Mesendoderm (in vitro differentiated cells): ENCODE data around the gene ASTN2.

Experiments
- DNase-seq: peaks from one replicate; pipeline ENCODE4 v3.0.0; 2013
- H2AK5ac ChIP-seq: 2 replicates; pipeline ENCODE4 v1.6.1; 2013; ENCODE audit warnings: low read length, inconsistent platforms
- H2BK120ac ChIP-seq: 2 replicates; pipeline ENCODE4 v1.6.1; 2013; ENCODE audit warnings: low read depth, mild to moderate bottlenecking, low read length, moderate library complexity, mixed read lengths
- H2BK15ac ChIP-seq: replicated peaks from 2 replicates; pipeline ENCODE4 v1.6.1; 2013; ENCODE audit warnings: low read depth, mild to moderate bottlenecking, moderate library complexity
- H2BK5ac ChIP-seq: 2 replicates; pipeline ENCODE4 v1.6.1; 2013; ENCODE audit warnings: low read length, inconsistent platforms
- H3K18ac ChIP-seq: 2 replicates; pipeline ENCODE4 v1.6.1; 2013; ENCODE audit warnings: mild to moderate bottlenecking, low read length, mixed read lengths
- H3K23ac ChIP-seq: one replicate; pipeline ENCODE4 v1.6.1; 2013; ENCODE audit warnings: low read length
- H3K27ac ChIP-seq: 2 replicates; pipeline ENCODE4 v1.5.1; 2013; ENCODE audit warnings: low read depth, mild to moderate bottlenecking, inconsistent platforms, low read length, moderate library complexity
- H3K27me3 ChIP-seq: 2 replicates; pipeline ENCODE4 v1.6.1; 2013; ENCODE audit warnings: low read length, control low read depth, mild to moderate bottlenecking, inconsistent platforms; ENCODE audit not compliant: insufficient read depth, poor library complexity
- H3K36me3 ChIP-seq: 2 replicates; pipeline ENCODE4 v1.6.1; 2013; ENCODE audit warnings: low read length, inconsistent platforms; ENCODE audit not compliant: control insufficient read depth, insufficient read depth
- H3K4ac ChIP-seq: one replicate; pipeline ENCODE4 v1.6.1; 2013; ENCODE audit warnings: low read depth, mild to moderate bottlenecking, low read length, moderate library complexity
- H3K4me1 ChIP-seq: 2 replicates; pipeline ENCODE4 v1.6.1; 2013; ENCODE audit warnings: low read depth, low read length, inconsistent platforms; ENCODE audit not compliant: control insufficient read depth
- H3K4me2 ChIP-seq: 2 replicates; pipeline ENCODE4 v1.6.1; 2013; ENCODE audit warnings: low read length
- H3K4me3 ChIP-seq: 2 replicates; pipeline ENCODE4 v1.5.1; 2013; ENCODE audit warnings: mild to moderate bottlenecking, low read length
- H3K56ac ChIP-seq: one replicate; pipeline ENCODE4 v1.6.1; 2013; ENCODE audit warnings: low read length
- H3K79me1 ChIP-seq: 2 replicates; pipeline ENCODE4 v1.6.1; 2013; ENCODE audit warnings: low read length, inconsistent platforms
- H3K79me2 ChIP-seq: 2 replicates; pipeline ENCODE4 v1.6.1; 2013; ENCODE audit warnings: mild to moderate bottlenecking, low read length; ENCODE audit not compliant: control insufficient read depth, insufficient read depth
- H3K9ac ChIP-seq: 2 replicates; pipeline ENCODE4 v1.6.1; 2013; ENCODE audit warnings: low read length, inconsistent platforms
- H4K5ac ChIP-seq: one replicate; pipeline ENCODE4 v1.6.1; 2013; ENCODE audit warnings: low read length
- H4K8ac ChIP-seq: one replicate; pipeline ENCODE4 v1.6.1; 2013; ENCODE audit warnings: low read depth, mild to moderate bottlenecking, control low read depth, low read length, moderate library complexity
- whole genome bisulfite sequencing: extraction: QIAGEN DNeasy Blood & Tissue Kit; methylation state at CpG from one replicate; pipeline ENCODE4 v1.1.7; 2013; ENCODE audit warnings: low lambda C conversion rate, missing lambda C conversion rate; ENCODE audit not compliant: insufficient coverage; ENCODE audit errors: extremely low coverage; 5-methylcytosine and 5-hydroxymethylcytosine counted together

The ASTN2 gene

DNA sequence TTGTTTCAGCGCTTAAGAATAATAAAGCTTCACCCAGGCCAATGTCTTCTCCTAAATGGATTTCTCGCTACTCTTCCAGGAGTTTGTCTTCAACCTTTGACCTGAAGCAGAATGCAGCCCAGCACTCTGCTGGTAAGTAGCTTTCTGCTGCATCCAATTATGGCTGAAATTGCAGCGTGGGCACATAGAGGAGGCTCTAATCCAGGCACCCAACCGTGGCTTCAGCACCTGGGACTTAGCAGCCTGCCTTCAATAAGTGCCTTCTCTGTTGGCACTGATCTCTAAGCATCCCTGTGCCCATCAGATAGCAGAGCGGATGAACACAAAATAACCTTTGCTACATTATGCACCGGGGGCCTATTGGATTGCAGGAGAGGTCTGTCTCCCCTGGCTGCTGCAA lies 622.6 kb downstream of the ASTN2 start:
- H3K79me2 ChIP-seq: no peaks in the 10 kb centered on the region
- WGBS: no CpG with 5 or more reads among the region's 6 CpGs
- H3K4me1 ChIP-seq: no peaks in the 10 kb centered on the region
- no peak overlapping the region for H2BK5ac ChIP-seq
- H2BK15ac ChIP-seq: no peak overlapping the region
- no peak overlapping the region for H3K23ac ChIP-seq
- H3K4me2 ChIP-seq: no peak overlapping the region
- DNase-seq: peak; percentile 19
- H3K27me3 ChIP-seq: no peaks in the 10 kb centered on the region
- H3K79me1 ChIP-seq: no peaks in the 10 kb centered on the region
- H4K8ac ChIP-seq: no peak overlapping the region
- H3K18ac ChIP-seq: no peak overlapping the region
- no peak overlapping the region for H2BK120ac ChIP-seq
- H3K4ac ChIP-seq: no peak overlapping the region
- no peak overlapping the region for H3K27ac ChIP-seq
- H2AK5ac ChIP-seq: no peak overlapping the region
- H3K36me3 ChIP-seq: no peaks in the 10 kb centered on the region
- H3K9ac ChIP-seq: no peak overlapping the region
- H3K4me3 ChIP-seq: no peak overlapping the region
- H3K56ac ChIP-seq: no peak overlapping the region
- no peak overlapping the region for H4K5ac ChIP-seq

DNA sequence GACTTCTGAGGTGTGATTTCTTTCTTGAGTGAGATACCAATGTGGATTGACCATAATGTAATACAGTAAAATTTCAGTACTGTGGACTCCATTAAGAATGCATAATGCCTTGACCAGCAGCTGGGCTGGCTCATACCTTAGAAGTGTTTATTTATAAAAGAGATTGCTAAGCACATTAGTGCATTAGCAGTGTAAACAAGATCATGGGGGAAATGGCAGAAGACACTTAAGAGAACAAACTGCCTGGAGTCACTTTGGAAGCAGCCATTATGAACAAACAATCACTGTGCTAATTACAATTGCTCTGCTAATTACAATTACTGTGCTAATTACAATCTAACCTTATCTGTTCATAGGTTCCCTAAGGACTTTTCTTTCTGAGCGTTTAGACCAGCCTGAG lies 623.5 kb downstream of the ASTN2 start:
- H3K4ac ChIP-seq: no peak overlapping the region
- no peak overlapping the region for H3K4me3 ChIP-seq
- no peak overlapping the region for H3K56ac ChIP-seq
- H3K4me2 ChIP-seq: no peak overlapping the region
- H3K79me2 ChIP-seq: no peaks in the 10 kb centered on the region
- no peak overlapping the region for H3K9ac ChIP-seq
- no peaks in the 10 kb centered on the region for H3K79me1 ChIP-seq
- no peak overlapping the region for H2BK5ac ChIP-seq
- H2AK5ac ChIP-seq: no peak overlapping the region
- H3K23ac ChIP-seq: no peak overlapping the region
- H2BK15ac ChIP-seq: no peak overlapping the region
- no peaks in the 10 kb centered on the region for H3K36me3 ChIP-seq
- DNase-seq: peak; percentile 57
- whole genome bisulfite sequencing: no CpG with 5 or more reads among the region's 1 CpG
- H3K27me3 ChIP-seq: no peaks in the 10 kb centered on the region
- no peak overlapping the region for H2BK120ac ChIP-seq
- H3K4me1 ChIP-seq: no peaks in the 10 kb centered on the region
- no peak overlapping the region for H4K5ac ChIP-seq
- H4K8ac ChIP-seq: no peak overlapping the region
- no peak overlapping the region for H3K27ac ChIP-seq
- no peak overlapping the region for H3K18ac ChIP-seq

GRCh38 chr9:116789081-116789480 lies 625.8 kb downstream of the ASTN2 start:
- Histone ChIP-seq H3K4ac (no peak overlapping the region), H3K18ac (no peak overlapping the region), H2AK5ac (no peak overlapping the region), H3K4me3 (no peak overlapping the region), H4K8ac (no peak overlapping the region), H2BK15ac (no peak overlapping the region), H3K27me3 (no peaks in the 10 kb centered on the region), H2BK5ac (no peak overlapping the region), H3K56ac (no peak overlapping the region), H3K4me1 (no peaks in the 10 kb centered on the region), H3K9ac (no peak overlapping the region), H4K5ac (no peak overlapping the region), H3K23ac (no peak overlapping the region), H3K79me2 (no peaks in the 10 kb centered on the region), H3K27ac (no peak overlapping the region), H3K4me2 (no peak overlapping the region), H3K36me3 (no peaks in the 10 kb centered on the region), H2BK120ac (no peak overlapping the region), H3K79me1 (no peaks in the 10 kb centered on the region)
- no CpG with 5 or more reads among the region's 3 CpGs for WGBS
- DNase-seq: peak; percentile 65

DNA sequence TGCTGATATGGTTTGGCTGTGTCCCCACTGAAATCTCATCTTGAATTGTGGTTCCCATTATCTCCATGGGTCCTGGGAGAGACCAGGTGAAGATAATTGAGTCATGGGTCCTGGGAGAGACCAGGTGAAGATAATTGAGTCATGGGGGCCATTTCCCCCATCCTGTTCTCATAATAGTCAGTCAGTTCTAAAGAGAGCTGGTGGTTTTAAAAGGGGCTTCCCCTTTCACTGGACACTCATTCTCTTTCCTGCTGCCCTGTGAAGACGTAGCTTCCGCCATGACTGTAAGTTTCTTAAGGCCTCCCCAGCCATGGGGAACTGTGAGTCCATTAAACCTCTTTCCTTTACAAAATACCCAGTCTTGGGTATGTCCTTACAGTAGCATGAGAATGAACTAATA lies 628.1 kb downstream of the ASTN2 start:
- H3K79me2 ChIP-seq: no peaks in the 10 kb centered on the region
- no peaks in the 10 kb centered on the region for H3K36me3 ChIP-seq
- H3K4me3 ChIP-seq: no peak overlapping the region
- H3K23ac ChIP-seq: no peak overlapping the region
- H3K18ac ChIP-seq: no peak overlapping the region
- no peaks in the 10 kb centered on the region for H3K4me1 ChIP-seq
- no peaks in the 10 kb centered on the region for H3K27me3 ChIP-seq
- no peak overlapping the region for H3K4ac ChIP-seq
- no CpG with 5 or more reads among the region's 2 CpGs for WGBS
- H4K5ac ChIP-seq: no peak overlapping the region
- H3K4me2 ChIP-seq: no peak overlapping the region
- H3K56ac ChIP-seq: no peak overlapping the region
- H2BK15ac ChIP-seq: no peak overlapping the region
- no peaks in the 10 kb centered on the region for H3K79me1 ChIP-seq
- no peak overlapping the region for H2BK120ac ChIP-seq
- no peak overlapping the region for H2BK5ac ChIP-seq
- H3K9ac ChIP-seq: no peak overlapping the region
- H4K8ac ChIP-seq: no peak overlapping the region
- H2AK5ac ChIP-seq: no peak overlapping the region
- no peak for DNase-seq
- H3K27ac ChIP-seq: no peak overlapping the region

DNA sequence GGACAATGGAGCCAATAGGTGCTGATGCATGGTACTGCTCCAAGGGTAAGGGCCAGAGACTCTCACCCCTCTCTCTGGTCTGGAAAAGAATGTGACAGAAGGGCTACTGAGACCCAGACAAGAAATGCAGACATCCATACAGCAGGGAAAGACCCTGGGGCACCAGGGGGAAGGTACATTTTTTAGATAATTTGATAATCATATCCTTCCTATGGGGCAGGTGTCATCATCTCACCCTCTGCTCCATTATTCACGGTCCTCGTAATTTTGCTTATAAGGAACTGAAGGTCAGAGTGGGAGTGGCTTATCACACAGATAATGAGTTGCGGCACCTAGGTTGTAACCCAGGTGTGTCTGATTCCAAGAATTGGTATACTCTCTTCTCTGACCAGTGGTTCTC lies 637.7 kb downstream of the ASTN2 start:
- Histone ChIP-seq H3K27me3 (no peaks in the 10 kb centered on the region), H3K23ac (no peak overlapping the region), H3K56ac (no peak overlapping the region), H3K36me3 (no peaks in the 10 kb centered on the region), H2BK5ac (no peak overlapping the region), H3K4me3 (no peak overlapping the region), H2AK5ac (no peak overlapping the region), H4K5ac (no peak overlapping the region), H3K27ac (no peak overlapping the region), H3K4ac (no peak overlapping the region), H4K8ac (no peak overlapping the region), H2BK120ac (no peak overlapping the region), H2BK15ac (no peak overlapping the region), H3K4me2 (no peak overlapping the region), H3K4me1 (peaks cover 3% of the 10 kb centered on the region), H3K79me2 (no peaks in the 10 kb centered on the region), H3K9ac (no peak overlapping the region), H3K18ac (no peak overlapping the region), H3K79me1 (no peaks in the 10 kb centered on the region)
- no CpG with 5 or more reads among the region's 3 CpGs for WGBS
- no peak for DNase-seq

GRCh38 chr9:116774421-116775180 lies 640.3 kb downstream of the ASTN2 start:
- H2BK5ac ChIP-seq: no peak overlapping the region
- H2BK15ac ChIP-seq: no peak overlapping the region
- H2AK5ac ChIP-seq: no peak overlapping the region
- H4K8ac ChIP-seq: no peak overlapping the region
- no peaks in the 10 kb centered on the region for H3K27me3 ChIP-seq
- H3K79me2 ChIP-seq: no peaks in the 10 kb centered on the region
- DNase-seq: peak; percentile 64
- no peaks in the 10 kb centered on the region for H3K36me3 ChIP-seq
- no peak overlapping the region for H3K56ac ChIP-seq
- no peak overlapping the region for H3K4me2 ChIP-seq
- no peak overlapping the region for H2BK120ac ChIP-seq
- no peak overlapping the region for H3K4me3 ChIP-seq
- WGBS: no CpG with 5 or more reads among the region's 4 CpGs
- peaks cover 3% of the 10 kb centered on the region for H3K4me1 ChIP-seq
- H3K79me1 ChIP-seq: no peaks in the 10 kb centered on the region
- no peak overlapping the region for H3K23ac ChIP-seq
- H3K4ac ChIP-seq: no peak overlapping the region
- H3K9ac ChIP-seq: no peak overlapping the region
- H4K5ac ChIP-seq: no peak overlapping the region
- H3K18ac ChIP-seq: no peak overlapping the region
- H3K27ac ChIP-seq: no peak overlapping the region
